Transverse colon (tissue), 4 donors: ENCODE measurements around the gene AGMAT. TPM values are rescaled to one million over a fixed set of nuclear protein-coding genes. Genes with fewer than 3 reads are reported as not detected.

ENCODE experiments used
- DNase-seq: peaks from one replicate; pipeline ENCODE4 v3.0.0-alpha.2; 2019
- H3K27ac ChIP-seq, 4 donors: fragments of 200-600 bp; sonication (generic); 2 replicates each; pipeline ENCODE4 v1.5.1; 2016 to 2018; ENCODE audit warnings: inconsistent platforms in 4 of 4
- H3K27me3 ChIP-seq: fragments of 200-600 bp; sonication (generic); 2 replicates; pipeline ENCODE4 v1.5.1; 2017; ENCODE audit warnings: inconsistent platforms
- H3K36me3 ChIP-seq, 4 donors: fragments of 200-600 bp; sonication (generic); 2 replicates each; pipeline ENCODE4 v1.5.1; 2017 to 2019; ENCODE audit warnings: inconsistent platforms in 4 of 4
- H3K4me1 ChIP-seq, 4 donors: fragments of 200-600 bp; sonication (generic); 2 replicates each; pipeline ENCODE4 v1.5.1; 2017 to 2020; ENCODE audit warnings: inconsistent platforms in 4 of 4
- H3K4me3 ChIP-seq, 4 donors: fragments of 200-600 bp; sonication (generic); 1 replicate in 1 of 4; 2 replicates in 3 of 4; pipeline versions ENCODE4 v1.5.1 to v1.6.1; 2017 to 2019; ENCODE audit warnings: inconsistent platforms in 4 of 4
- H3K9me3 ChIP-seq, 2 donors: fragments of 200-600 bp; sonication (generic); 2 replicates each; pipeline ENCODE4 v1.5.1; 2017 to 2019; ENCODE audit warnings: inconsistent platforms in 2 of 2
- CTCF ChIP-seq, 5 experiments: fragments of 200-600 bp in 3 of 5; fragments of 450-650 bp in 2 of 5; sonication (generic) in 3 of 5; IDR thresholded peaks; 1 replicate in 2 of 5; 2 replicates in 3 of 5; pipeline ENCODE4 v1.5.1; 2016 to 2017; ENCODE audit warnings: antibody characterized with exemption in 5 of 5, inconsistent platforms in 3 of 5, mild to moderate bottlenecking in 2 of 5, moderate library complexity in 1 of 5
- EP300 ChIP-seq: sonication (generic); formaldehyde crosslinking; IDR thresholded peaks from one replicate; pipeline ENCODE4 v1.6.1; 2017; ENCODE audit warnings: antibody characterized with exemption, low read depth
- POLR2A ChIP-seq: fragments of 450-650 bp; IDR thresholded peaks from one replicate; pipeline ENCODE4 v1.6.1; 2016; ENCODE audit warnings: antibody characterized with exemption, mild to moderate bottlenecking, moderate library complexity
- POLR2AphosphoS5 ChIP-seq, 3 donors: sonication (generic); formaldehyde crosslinking; IDR thresholded peaks; one replicate each; pipeline ENCODE4 v1.6.1; 2016; ENCODE audit warnings: antibody characterized with exemption in 3 of 3
- WGBS, 2 donors: methylation state at CpG; one replicate each; pipeline ENCODE4 v1.1.5; 2018; ENCODE audit warnings: low coverage in 1 of 2; 5-methylcytosine and 5-hydroxymethylcytosine counted together
- in situ Hi-C, 4 donors: fragments of 200-750 bp; cut with MboI; loops; one replicate each; pipeline versions ENCODE4 v1.15.0 to v1.15.1; 2017; ENCODE audit warnings: low sequenced_read_pairs in 3 of 4, low pct_ligation_motif_present in 1 of 4, low pct_unique_long_range_greater_than_20kb in 1 of 4
- intact Hi-C: fragments of 100-400 bp; cut with DNase I; formaldehyde crosslinking; loops from one replicate; pipeline ENCODE4 v1.15.1; 2023; ENCODE audit warnings: low total_unique reads
- total RNA-seq, 4 donors: library from RNA; depleted of rRNA; stranded (reverse); fragments of >200 nt; gene quantifications; one replicate each; pipeline ENCODE4 v1.1.0, GENCODE V29; 2016

AGMAT gene
- total RNA-seq, 4 donors from 2014 or later: 6.7 to 24.1 (median 13.7) TPM

GRCh38 chr1:15626269-15626950 lies 41.6 kb upstream of the AGMAT start:
- Histone ChIP-seq H3K9me3 (no peaks in the 10 kb centered on the region), H3K36me3 (peaks cover 0 to 23% (median 11%) of the 10 kb centered on the region in 4 donors), H3K27ac (no peak overlapping the region), H3K4me1 (peaks cover 6 to 43% (median 14%) of the 10 kb centered on the region in 4 donors), H3K27me3 (no peaks in the 10 kb centered on the region), H3K4me3 (no peak overlapping the region)
- no peak for DNase-seq
- 76 to 77% methylated on average over 9 to 11 of the region's 11 CpGs for WGBS, 2 donors
- in situ Hi-C loops: no loop called here
- intact Hi-C loops: no loop called here
- no peak for TF ChIP-seq EP300
- no peak for TF ChIP-seq POLR2AphosphoS5 (IDR thresholded peaks at IDR 0.05)
- TF ChIP-seq CTCF (IDR thresholded peaks at IDR 0.05): no peak
- no peak for TF ChIP-seq POLR2A

GRCh38 chr1:15625056-15625917 lies 40.4 kb upstream of the AGMAT start:
- in situ Hi-C loops (no loop called here), intact Hi-C loops (no loop called here)
- H3K27me3 ChIP-seq: no peaks in the 10 kb centered on the region
- peaks cover 13 to 52% (median 21%) of the 10 kb centered on the region in 4 donors for H3K4me1 ChIP-seq
- H3K36me3 ChIP-seq: peaks cover 0 to 15% (median 6%) of the 10 kb centered on the region in 4 donors
- peak overlapping the region in 1 of 4 donors; percentile 26 for H3K27ac ChIP-seq
- WGBS, 2 donors: 66 to 76% methylated on average over 10 to 13 of the region's 13 CpGs
- H3K4me3 ChIP-seq: no peak overlapping the region
- DNase-seq: no peak
- H3K9me3 ChIP-seq: no peaks in the 10 kb centered on the region
- TF ChIP-seq POLR2A: no peak
- no peak for TF ChIP-seq EP300
- no peak for TF ChIP-seq POLR2AphosphoS5 (IDR thresholded peaks at IDR 0.05)
- no peak for TF ChIP-seq CTCF (IDR thresholded peaks at IDR 0.05)

GRCh38 chr1:15624133-15624714 lies 39.4 kb upstream of the AGMAT start:
- in situ Hi-C loops: no loop called here
- no peak for TF ChIP-seq POLR2AphosphoS5 (IDR thresholded peaks at IDR 0.05)
- no peak for TF ChIP-seq EP300
- no peak for TF ChIP-seq CTCF (IDR thresholded peaks at IDR 0.05)
- no peak for TF ChIP-seq POLR2A
- WGBS, 2 donors: 79 to 86% methylated on average over 1 to 3 of the region's 3 CpGs
- H3K27ac ChIP-seq: no peak overlapping the region
- intact Hi-C loops: no loop called here
- no peak overlapping the region for H3K4me3 ChIP-seq
- DNase-seq: no peak
- no peaks in the 10 kb centered on the region for H3K9me3 ChIP-seq
- peaks cover 22 to 63% (median 32%) of the 10 kb centered on the region in 4 donors for H3K4me1 ChIP-seq
- peaks cover 0 to 15% (median 6%) of the 10 kb centered on the region in 4 donors for H3K36me3 ChIP-seq
- H3K27me3 ChIP-seq: no peaks in the 10 kb centered on the region

GRCh38 chr1:15623435-15623834 lies 38.6 kb upstream of the AGMAT start:
- Histone ChIP-seq H3K4me3 (no peak overlapping the region), H3K4me1 (peaks cover 25 to 71% (median 37%) of the 10 kb centered on the region in 4 donors), H3K9me3 (no peaks in the 10 kb centered on the region), H3K36me3 (peaks cover 0 to 15% (median 4%) of the 10 kb centered on the region in 4 donors), H3K27me3 (no peaks in the 10 kb centered on the region), H3K27ac (no peak overlapping the region)
- in situ Hi-C loops (no loop called here), intact Hi-C loops (no loop called here)
- 80% methylated on average over 6 of the region's 6 CpGs; no CpG with 5 or more reads in 1 of the 2 donors for WGBS, 2 donors
- DNase-seq: no peak
- TF ChIP-seq POLR2A (no peak), POLR2AphosphoS5 (IDR thresholded peaks at IDR 0.05) (no peak), CTCF (IDR thresholded peaks at IDR 0.05) (no peak)
